GM12873 (cell line): ENCODE measurements around the gene SLC10A7.

Experiments used
- TF ChIP-seq, protein P1 (sequence below): IDR thresholded peaks from 2 replicates; pipeline ENCODE4 v1.5.1; 2012; ENCODE audit warnings: low read depth, mild to moderate bottlenecking, moderate library complexity, low read length, control low read depth; ENCODE audit not compliant: insufficient read depth; ENCODE audit errors: missing control alignments

SLC10A7 gene

DNA sequence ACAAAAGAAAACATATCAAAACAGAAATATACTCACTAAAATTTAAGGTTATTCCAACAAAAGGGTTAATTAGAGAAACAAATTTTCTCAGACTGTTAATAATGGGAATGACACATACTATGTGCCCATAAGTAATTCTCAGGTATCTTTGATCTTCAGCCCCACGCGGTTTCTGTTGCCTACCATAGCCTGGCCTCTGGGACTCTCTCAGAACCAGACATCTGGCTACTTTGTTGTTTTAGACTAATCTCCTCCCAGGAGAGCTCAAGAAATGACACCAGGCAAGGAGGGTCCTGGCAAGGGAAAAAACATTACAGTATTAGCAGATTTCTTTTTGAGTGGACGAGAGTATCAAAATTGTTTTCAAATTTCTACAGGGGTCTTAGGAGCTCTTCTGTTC, 43.7 kb downstream of the SLC10A7 start:
- TF ChIP-seq, protein P1, sequence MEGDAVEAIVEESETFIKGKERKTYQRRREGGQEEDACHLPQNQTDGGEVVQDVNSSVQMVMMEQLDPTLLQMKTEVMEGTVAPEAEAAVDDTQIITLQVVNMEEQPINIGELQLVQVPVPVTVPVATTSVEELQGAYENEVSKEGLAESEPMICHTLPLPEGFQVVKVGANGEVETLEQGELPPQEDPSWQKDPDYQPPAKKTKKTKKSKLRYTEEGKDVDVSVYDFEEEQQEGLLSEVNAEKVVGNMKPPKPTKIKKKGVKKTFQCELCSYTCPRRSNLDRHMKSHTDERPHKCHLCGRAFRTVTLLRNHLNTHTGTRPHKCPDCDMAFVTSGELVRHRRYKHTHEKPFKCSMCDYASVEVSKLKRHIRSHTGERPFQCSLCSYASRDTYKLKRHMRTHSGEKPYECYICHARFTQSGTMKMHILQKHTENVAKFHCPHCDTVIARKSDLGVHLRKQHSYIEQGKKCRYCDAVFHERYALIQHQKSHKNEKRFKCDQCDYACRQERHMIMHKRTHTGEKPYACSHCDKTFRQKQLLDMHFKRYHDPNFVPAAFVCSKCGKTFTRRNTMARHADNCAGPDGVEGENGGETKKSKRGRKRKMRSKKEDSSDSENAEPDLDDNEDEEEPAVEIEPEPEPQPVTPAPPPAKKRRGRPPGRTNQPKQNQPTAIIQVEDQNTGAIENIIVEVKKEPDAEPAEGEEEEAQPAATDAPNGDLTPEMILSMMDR = no peak

DNA sequence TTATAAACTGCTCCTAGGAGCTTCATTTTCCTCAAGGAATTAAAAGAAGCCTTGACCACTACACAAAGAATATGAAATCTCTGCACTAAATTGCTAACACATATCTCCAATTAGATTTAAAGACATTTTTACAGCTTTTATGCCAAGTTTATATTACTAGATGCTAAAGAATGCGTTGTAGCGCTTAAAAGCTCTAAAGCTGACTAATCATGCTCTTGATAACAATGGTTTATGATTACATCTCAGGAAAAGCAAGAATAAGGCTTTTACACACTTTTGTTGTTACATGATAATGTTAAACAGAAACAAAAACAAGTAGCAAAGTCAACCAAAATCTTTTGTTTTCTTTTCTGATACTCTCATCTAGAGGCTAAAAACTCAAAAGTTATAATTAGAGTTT, 44.7 kb downstream of the SLC10A7 start:
- TF ChIP-seq, protein P1 = no peak

DNA sequence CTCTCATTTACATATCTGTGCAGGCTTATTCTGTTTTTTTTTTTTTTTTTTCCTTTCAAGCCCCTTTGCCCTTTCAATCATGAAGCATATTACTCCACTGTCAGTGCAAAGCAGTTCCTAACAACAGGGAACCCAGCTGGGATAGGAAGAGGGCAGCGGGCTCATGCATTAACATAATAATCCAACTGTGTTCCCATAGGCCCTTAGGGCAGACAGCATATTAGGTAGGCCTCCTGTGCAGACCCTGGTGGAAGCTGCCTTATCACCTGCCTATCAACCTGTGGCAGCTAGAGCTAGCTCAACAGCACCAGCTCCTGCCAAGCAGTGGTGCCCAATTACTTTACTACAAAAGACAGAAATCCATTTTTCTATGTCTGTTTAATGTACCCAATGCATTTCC, 49.3 kb downstream of the SLC10A7 start:
- TF ChIP-seq, protein P1 = no peak

DNA sequence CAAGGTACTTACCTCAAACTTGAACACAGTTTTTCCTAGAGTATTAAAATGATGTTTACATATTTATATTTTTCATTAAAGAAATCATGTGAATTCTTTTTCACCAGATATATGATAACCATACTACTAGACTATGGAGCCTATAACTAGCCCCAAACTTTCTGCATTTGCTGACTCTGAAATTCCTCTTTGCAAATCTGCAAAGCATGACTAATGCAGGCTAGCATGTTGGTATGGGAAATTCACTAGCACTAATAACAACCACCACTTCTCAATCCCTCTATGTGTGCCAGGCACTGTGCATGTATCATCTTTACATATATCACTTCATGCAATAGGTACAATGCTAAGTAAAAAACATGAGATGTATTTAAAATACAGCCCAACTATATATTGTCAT, 51.1 kb downstream of the SLC10A7 start:
- TF ChIP-seq, protein P1 = no peak

DNA sequence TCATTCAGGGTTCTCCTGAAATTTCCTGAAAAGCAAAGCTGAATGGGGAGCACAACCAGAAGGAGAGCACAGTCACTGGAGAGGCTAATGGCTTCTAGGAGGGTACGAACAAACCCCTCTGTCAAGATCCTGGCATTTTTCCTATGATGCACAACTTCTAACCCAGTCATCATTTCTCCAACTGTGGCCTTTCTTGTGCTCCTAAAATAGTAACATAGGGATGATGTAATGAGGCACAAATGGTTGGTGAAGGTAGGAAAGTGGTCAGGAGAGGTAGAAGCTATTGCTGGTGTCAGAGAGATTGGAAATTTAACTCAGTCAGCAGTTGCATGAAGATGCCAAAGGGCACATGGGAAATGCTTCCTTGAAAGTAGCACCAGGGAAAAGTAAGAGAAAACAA, 52.7 kb downstream of the SLC10A7 start:
- TF ChIP-seq, protein P1 = no peak

DNA sequence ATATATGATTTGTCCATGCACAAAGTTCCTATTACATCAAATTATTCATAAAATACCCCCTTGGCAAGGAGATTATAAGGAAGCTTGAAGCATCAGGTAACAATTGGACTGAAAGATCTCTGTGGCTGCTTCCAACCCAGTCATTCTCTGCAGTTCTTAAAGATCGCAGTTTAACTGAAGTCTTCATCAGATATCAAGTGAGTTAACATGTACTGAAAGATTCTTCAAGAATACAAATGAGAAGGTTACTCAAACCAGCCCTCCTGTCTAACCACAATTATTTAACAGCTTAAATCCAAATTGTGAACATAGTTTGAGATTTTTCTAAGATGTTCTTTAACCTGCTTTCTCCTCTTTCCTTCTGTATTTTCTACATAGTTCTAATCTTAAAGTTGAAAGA, 56.1 kb downstream of the SLC10A7 start:
- TF ChIP-seq, protein P1 = no peak

DNA sequence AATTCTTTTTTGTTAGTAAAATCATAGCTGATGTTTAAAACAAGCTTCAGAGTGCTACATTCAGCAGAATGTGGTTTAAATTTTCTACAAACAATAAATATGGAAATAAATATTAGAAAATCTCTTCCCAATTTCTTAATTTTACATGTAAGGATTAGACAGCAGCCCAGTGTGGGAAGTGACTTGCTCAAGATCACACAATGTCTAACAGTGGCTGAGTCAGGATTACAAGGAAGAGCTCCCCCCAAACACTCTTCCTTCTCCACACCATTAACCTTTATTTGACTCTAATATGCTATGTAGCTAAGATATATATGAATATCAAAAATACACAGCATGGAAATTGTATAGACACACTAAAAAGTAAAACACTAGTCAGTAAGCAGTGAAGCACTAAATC, 59.5 kb downstream of the SLC10A7 start:
- TF ChIP-seq, protein P1 = no peak
